CD4-positive, alpha-beta T cell (primary cell): ENCODE data around the gene CPNE9. TPM values are rescaled to one million over a fixed set of nuclear protein-coding genes. Genes with fewer than 3 reads are reported as not detected.

Experiments
- ATAC-seq: fragments of 200-7000 bp; cut with Tn5 transposase; one replicate; pipeline ENCODE4 v1.10.0; 2022; ENCODE audit warnings: mild to moderate bottlenecking; ENCODE audit not compliant: poor library complexity
- CTCF ChIA-PET: fragments of 350-600 bp; sonication (Branson Sonifier 250); formaldehyde crosslinking; loops from one replicate; lab custom pipeline; 2021; ENCODE audit warnings: antibody characterized with exemption, inconsistent platforms; lab: Charles Lee
- POLR2A ChIA-PET: fragments of 350-600 bp; sonication (Branson Sonifier 250); formaldehyde crosslinking; loops from one replicate; lab custom pipeline; 2021; ENCODE audit warnings: antibody characterized with exemption, inconsistent platforms; lab: Charles Lee
- DNase-seq, 14 experiments: peaks; one replicate each; pipeline ENCODE4 v3.0.0-alpha.2; 2013 to 2020; ENCODE audit warnings: mixed read lengths in 2 of 14
- H3K27ac ChIP-seq, 2 donors: one replicate each; pipeline versions ENCODE4 v1.5.1 to v1.7.0; 2013; ENCODE audit warnings: low read length in 2 of 2, low read depth in 1 of 2, mild to moderate bottlenecking in 1 of 2
- H3K27me3 ChIP-seq, 2 experiments: 1 replicate in 1 of 2; 2 replicates in 1 of 2; pipeline versions ENCODE4 v1.6.1 to v1.7.0; 2013; ENCODE audit warnings: low read length in 2 of 2, control low read depth in 1 of 2, mild to moderate bottlenecking in 1 of 2, moderate library complexity in 1 of 2; ENCODE audit not compliant: insufficient read depth in 2 of 2, control insufficient read depth in 1 of 2
- H3K36me3 ChIP-seq: one replicate; pipeline ENCODE4 v1.6.1; 2013; ENCODE audit warnings: low read length, control low read depth; ENCODE audit not compliant: insufficient read depth
- H3K4me1 ChIP-seq: one replicate; pipeline ENCODE4 v1.6.1; 2013; ENCODE audit warnings: low read length, control low read depth; ENCODE audit not compliant: insufficient read depth
- H3K4me3 ChIP-seq: one replicate; pipeline ENCODE4 v1.5.1; 2013; ENCODE audit warnings: mild to moderate bottlenecking, low read length, moderate library complexity
- H3K9me3 ChIP-seq, 2 experiments: 1 replicate in 1 of 2; 2 replicates in 1 of 2; pipeline versions ENCODE4 v1.6.1 to v1.7.0; 2013; ENCODE audit warnings: low read length in 2 of 2, mild to moderate bottlenecking in 2 of 2, control low read depth in 1 of 2, moderate library complexity in 1 of 2; ENCODE audit not compliant: control insufficient read depth in 1 of 2, insufficient read depth in 1 of 2
- H3K27ac Mint-ChIP-seq: one replicate; pipeline ENCODE4 v1.8.0; 2020; ENCODE audit warnings: mixed read lengths
- H3K27me3 Mint-ChIP-seq: one replicate; pipeline ENCODE4 v1.8.0; 2021; ENCODE audit warnings: mixed read lengths
- H3K36me3 Mint-ChIP-seq: one replicate; pipeline ENCODE4 v1.8.0; 2021; ENCODE audit warnings: low read depth, mixed read lengths
- H3K4me1 Mint-ChIP-seq: one replicate; pipeline ENCODE4 v1.8.0; 2021; ENCODE audit warnings: low read depth, mixed read lengths
- H3K4me3 Mint-ChIP-seq: one replicate; pipeline ENCODE4 v1.8.0; 2020; ENCODE audit warnings: mild to moderate bottlenecking, mixed read lengths
- H3K9me3 Mint-ChIP-seq: one replicate; pipeline ENCODE4 v1.8.0; 2020; ENCODE audit warnings: mixed read lengths
- intact Hi-C, 2 experiments: fragments of 100-400 bp; cut with DNase I in 1 of 2; cut with micrococcal nuclease in 1 of 2; formaldehyde crosslinking; loops; one replicate each; pipeline versions ENCODE4 v1.15.1 to v1.9.0; 2023 to 2025; cut with DNase I, micrococcal nuclease
- total RNA-seq, 174 experiments: library from RNA in 2 of 174; stranded (reverse) in 2 of 174; gene quantifications; one replicate each; pipeline ENCODE4 v1.2.3 and lab custom pipeline; 2021 to 2026
- TF ChIP-seq, protein P1 (sequence below): fragments of 200-600 bp; IDR thresholded peaks from one replicate; pipeline ENCODE4 v1.8.0; 2022; ENCODE audit warnings: antibody characterized with exemption, mild to moderate bottlenecking

CPNE9 gene
- total RNA-seq, 2 experiments from 2014 or later = 0.33 to 0.45 TPM

DNA sequence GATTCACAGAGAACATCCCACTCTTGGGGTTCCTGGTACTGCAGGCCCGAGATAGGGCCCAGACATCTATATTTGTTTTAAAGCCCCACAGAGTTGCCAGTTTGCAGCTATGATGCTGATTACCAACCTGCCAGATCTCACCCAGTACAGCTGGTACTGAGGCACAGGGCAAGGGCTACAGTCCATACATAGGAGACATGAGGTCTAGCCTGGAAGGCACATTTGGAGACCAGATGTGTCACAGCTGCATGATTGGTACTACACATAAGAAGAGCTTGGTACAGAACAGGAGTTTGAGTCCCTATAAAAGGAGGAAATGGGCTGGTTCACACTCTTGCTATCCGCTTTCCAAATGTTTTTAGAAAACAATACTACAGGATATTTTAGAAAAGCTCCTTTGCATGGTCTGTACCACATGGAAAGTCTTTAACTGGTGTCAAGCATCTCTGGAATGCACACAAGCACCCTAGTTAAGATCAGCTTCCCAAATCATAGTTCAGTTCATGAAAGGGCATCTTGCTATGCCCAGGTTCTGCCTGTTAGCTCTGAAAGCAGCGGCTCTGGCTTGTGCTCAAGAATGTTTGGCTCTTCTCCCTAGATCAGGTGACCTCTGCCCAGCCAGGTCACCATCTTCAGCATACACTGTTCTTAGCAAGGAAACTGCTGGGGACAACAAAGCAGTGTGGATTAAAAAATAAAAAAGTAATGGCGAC is 33.8 kb upstream of the CPNE9 start:
- DNase-seq (no peak), ATAC-seq (no peak)
- H3K27ac ChIP-seq = no peak overlapping the region
- H3K27me3 ChIP-seq = no peaks in the 10 kb centered on the region
- peaks cover 94% of the 10 kb centered on the region for H3K36me3 ChIP-seq
- H3K4me1 Mint-ChIP-seq = no peaks in the 10 kb centered on the region
- intact Hi-C loops = no loop called here
- no peak overlapping the region for H3K27ac Mint-ChIP-seq
- H3K4me3 ChIP-seq = no peak overlapping the region
- no peak overlapping the region for H3K4me3 Mint-ChIP-seq
- H3K27me3 Mint-ChIP-seq = no peaks in the 10 kb centered on the region
- H3K9me3 Mint-ChIP-seq = no peaks in the 10 kb centered on the region
- no peaks in the 10 kb centered on the region for H3K4me1 ChIP-seq
- ChIA-PET POLR2A (interaction anchor here (1.3 kb wide), 1 partner anchor 20 kb away, joined by 3 read pairs; no protein-coding TSS in a partner anchor), CTCF (no interaction called here)
- H3K36me3 Mint-ChIP-seq = peaks cover 98% of the 10 kb centered on the region
- no peaks in the 10 kb centered on the region for H3K9me3 ChIP-seq
- TF ChIP-seq, protein P1, sequence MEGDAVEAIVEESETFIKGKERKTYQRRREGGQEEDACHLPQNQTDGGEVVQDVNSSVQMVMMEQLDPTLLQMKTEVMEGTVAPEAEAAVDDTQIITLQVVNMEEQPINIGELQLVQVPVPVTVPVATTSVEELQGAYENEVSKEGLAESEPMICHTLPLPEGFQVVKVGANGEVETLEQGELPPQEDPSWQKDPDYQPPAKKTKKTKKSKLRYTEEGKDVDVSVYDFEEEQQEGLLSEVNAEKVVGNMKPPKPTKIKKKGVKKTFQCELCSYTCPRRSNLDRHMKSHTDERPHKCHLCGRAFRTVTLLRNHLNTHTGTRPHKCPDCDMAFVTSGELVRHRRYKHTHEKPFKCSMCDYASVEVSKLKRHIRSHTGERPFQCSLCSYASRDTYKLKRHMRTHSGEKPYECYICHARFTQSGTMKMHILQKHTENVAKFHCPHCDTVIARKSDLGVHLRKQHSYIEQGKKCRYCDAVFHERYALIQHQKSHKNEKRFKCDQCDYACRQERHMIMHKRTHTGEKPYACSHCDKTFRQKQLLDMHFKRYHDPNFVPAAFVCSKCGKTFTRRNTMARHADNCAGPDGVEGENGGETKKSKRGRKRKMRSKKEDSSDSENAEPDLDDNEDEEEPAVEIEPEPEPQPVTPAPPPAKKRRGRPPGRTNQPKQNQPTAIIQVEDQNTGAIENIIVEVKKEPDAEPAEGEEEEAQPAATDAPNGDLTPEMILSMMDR = no peak

DNA sequence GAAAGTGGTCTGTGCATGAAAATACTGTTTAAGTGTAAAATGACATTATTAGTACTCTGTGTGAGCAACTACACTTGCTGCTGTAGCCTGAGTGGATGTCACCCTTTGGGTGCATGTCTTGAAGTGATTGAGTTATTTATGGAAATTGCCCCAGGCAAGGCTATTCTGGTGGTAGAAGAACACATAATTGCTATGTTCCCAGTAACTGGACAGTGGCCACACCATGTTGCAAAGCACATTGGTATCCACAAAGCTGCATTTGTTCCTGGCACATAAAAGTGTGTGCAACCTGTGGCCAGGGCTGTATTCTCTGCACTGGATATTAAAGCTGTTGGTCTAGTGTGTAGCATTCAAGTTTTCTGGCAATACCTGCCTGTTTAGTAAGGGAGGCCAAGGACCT is 30.6 kb upstream of the CPNE9 start:
- H3K9me3 Mint-ChIP-seq = no peaks in the 10 kb centered on the region
- H3K4me1 ChIP-seq = no peaks in the 10 kb centered on the region
- no peaks in the 10 kb centered on the region for H3K9me3 ChIP-seq
- H3K27me3 ChIP-seq = no peaks in the 10 kb centered on the region
- no peak overlapping the region for H3K4me3 ChIP-seq
- intact Hi-C loops = no loop called here
- no peaks in the 10 kb centered on the region for H3K27me3 Mint-ChIP-seq
- TF ChIP-seq, protein P1 = no peak
- H3K27ac ChIP-seq = no peak overlapping the region
- H3K36me3 Mint-ChIP-seq = peaks cover 100% of the 10 kb centered on the region
- ChIA-PET POLR2A (no interaction called here), CTCF (no interaction called here)
- no peak for DNase-seq
- H3K4me3 Mint-ChIP-seq = no peak overlapping the region
- H3K27ac Mint-ChIP-seq = no peak overlapping the region
- ATAC-seq = no peak
- peaks cover 94% of the 10 kb centered on the region for H3K36me3 ChIP-seq
- H3K4me1 Mint-ChIP-seq = no peaks in the 10 kb centered on the region

DNA sequence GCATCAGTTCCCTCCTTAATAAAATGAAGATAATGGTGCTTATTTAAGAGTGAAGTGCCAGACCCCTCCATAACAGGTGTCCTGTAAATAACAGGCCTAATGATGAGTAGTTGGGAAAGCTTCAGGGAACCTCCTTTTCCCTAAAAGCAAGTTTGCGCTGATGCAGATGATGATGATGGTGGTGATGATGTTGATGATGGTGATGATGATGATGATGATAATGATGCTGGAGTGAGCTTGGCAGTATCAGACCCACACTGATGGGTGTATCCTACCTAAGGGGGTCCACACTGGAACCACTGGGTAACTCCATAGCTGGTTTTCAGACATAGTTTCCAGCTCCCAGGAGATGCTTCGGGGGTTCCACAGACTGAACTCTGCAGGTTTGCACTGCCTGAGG is 29.9 kb upstream of the CPNE9 start:
- peaks cover 100% of the 10 kb centered on the region for H3K36me3 Mint-ChIP-seq
- intact Hi-C loops = no loop called here
- Histone ChIP-seq H3K9me3 (no peaks in the 10 kb centered on the region), H3K4me1 (no peaks in the 10 kb centered on the region), H3K27me3 (no peaks in the 10 kb centered on the region), H3K27ac (no peak overlapping the region), H3K36me3 (peaks cover 94% of the 10 kb centered on the region), H3K4me3 (no peak overlapping the region)
- ChIA-PET CTCF (no interaction called here), POLR2A (no interaction called here)
- H3K27ac Mint-ChIP-seq = no peak overlapping the region
- no peak for ATAC-seq
- no peaks in the 10 kb centered on the region for H3K9me3 Mint-ChIP-seq
- TF ChIP-seq, protein P1 = no peak
- H3K4me1 Mint-ChIP-seq = no peaks in the 10 kb centered on the region
- no peak overlapping the region for H3K4me3 Mint-ChIP-seq
- no peak for DNase-seq
- H3K27me3 Mint-ChIP-seq = no peaks in the 10 kb centered on the region
